IMR-90 (cell line): ENCODE results near the gene PLBD1. TPM values are rescaled to one million over a fixed set of nuclear protein-coding genes. Genes with fewer than 3 reads are reported as not detected.

Experiments
- ATAC-seq: fragments of 200-7000 bp; cut with Tn5 transposase; 2 replicates; pipeline ENCODE4 v1.9.1; 2020; ENCODE audit warnings: low read depth, mild to moderate bottlenecking, moderate library complexity
- BruUV-seq: library from RNA; stranded (reverse); fragments of 400-500 nt; replicated peaks from 2 replicates; lab custom pipeline; 2021; lab: Mats Ljungman, UMichigan
- CTCF ChIA-PET: fragments of 300-600 bp; formaldehyde crosslinking; extraction: SDS; loops from one replicate; lab custom pipeline; 2021; ENCODE audit warnings: antibody characterized with exemption; lab: Yijun Ruan, JAX
- POLR2A ChIA-PET: fragments of 300-600 bp; sonication (Branson Sonifier 250); formaldehyde crosslinking; loops from one replicate; lab custom pipeline; 2022; ENCODE audit warnings: antibody characterized with exemption; ENCODE audit not compliant: unreplicated experiment; lab: Charles Lee
- DNase-seq: peaks from one replicate; pipeline ENCODE4 v3.0.0; 2013
- H2AFZ ChIP-seq: replicated peaks from 2 replicates; pipeline ENCODE3; 2013; ENCODE audit warnings: low read length, mild to moderate bottlenecking; ENCODE audit not compliant: poor library complexity
- H2AK5ac ChIP-seq: 2 replicates; pipeline ENCODE4 v1.6.1; 2013; ENCODE audit warnings: low read depth, low read length, inconsistent platforms
- H2AK9ac ChIP-seq: replicated peaks from 2 replicates; pipeline ENCODE3; 2013; ENCODE audit warnings: mild to moderate bottlenecking, low read depth, low read length, moderate library complexity; ENCODE audit not compliant: poor library complexity
- H2BK120ac ChIP-seq: 2 replicates; pipeline ENCODE4 v1.6.1; 2013; ENCODE audit warnings: low read depth, low read length, inconsistent platforms
- H2BK15ac ChIP-seq: 3 replicates; pipeline ENCODE4 v1.6.1; 2013; ENCODE audit warnings: low read depth, low read length, inconsistent platforms
- H2BK20ac ChIP-seq: 2 replicates; pipeline ENCODE4 v1.6.1; 2013; ENCODE audit warnings: low read depth, mild to moderate bottlenecking, inconsistent platforms, low read length, moderate library complexity
- H2BK5ac ChIP-seq: 2 replicates; pipeline ENCODE4 v1.6.1; 2013; ENCODE audit warnings: mild to moderate bottlenecking, low read depth, low read length, inconsistent platforms; ENCODE audit not compliant: poor library complexity, severe bottlenecking
- H3K14ac ChIP-seq: replicated peaks from 2 replicates; pipeline ENCODE4 v1.6.1; 2013; ENCODE audit warnings: low read depth, low read length, inconsistent platforms
- H3K18ac ChIP-seq: 2 replicates; pipeline ENCODE4 v1.6.1; 2013; ENCODE audit warnings: low read depth, low read length, control low read depth
- H3K23ac ChIP-seq: 2 replicates; pipeline ENCODE4 v1.6.1; 2013; ENCODE audit warnings: low read depth, low read length, inconsistent platforms
- H3K27ac ChIP-seq: 2 replicates; pipeline ENCODE4 v1.5.1; 2013; ENCODE audit warnings: mild to moderate bottlenecking, control low read depth, low read length; ENCODE audit not compliant: insufficient read depth
- H3K27me3 ChIP-seq: 2 replicates; pipeline ENCODE4 v1.6.1; 2013; ENCODE audit warnings: low read length; ENCODE audit not compliant: control insufficient read depth, insufficient read depth
- H3K36me3 ChIP-seq: 2 replicates; pipeline ENCODE4 v1.6.1; 2013; ENCODE audit warnings: low read length, mixed read lengths; ENCODE audit not compliant: control insufficient read depth, insufficient read depth
- H3K4ac ChIP-seq: 2 replicates; pipeline ENCODE4 v1.6.1; 2013; ENCODE audit warnings: low read depth, low read length, inconsistent platforms
- H3K4me1 ChIP-seq: 2 replicates; pipeline ENCODE4 v1.6.1; 2013; ENCODE audit warnings: low read length, mixed read lengths; ENCODE audit not compliant: control insufficient read depth, insufficient read depth
- H3K4me2 ChIP-seq: 2 replicates; pipeline ENCODE4 v1.6.1; 2013; ENCODE audit warnings: low read depth, mild to moderate bottlenecking, control low read depth, low read length, moderate library complexity
- H3K4me3 ChIP-seq: 2 replicates; pipeline ENCODE4 v1.5.1; 2013; ENCODE audit warnings: low read depth, mild to moderate bottlenecking, control low read depth, low read length, moderate library complexity; ENCODE audit not compliant: insufficient read depth
- H3K56ac ChIP-seq: 2 replicates; pipeline ENCODE4 v1.6.1; 2013; ENCODE audit warnings: low read length, inconsistent platforms; ENCODE audit not compliant: insufficient read depth; ENCODE audit errors: extremely low read depth
- H3K79me1 ChIP-seq, 2 experiments: 2 replicates each; pipeline ENCODE4 v1.6.1; 2013; ENCODE audit warnings: low read length in 2 of 2, inconsistent platforms in 1 of 2, low read depth in 1 of 2
- H3K9ac ChIP-seq: 2 replicates; pipeline ENCODE4 v1.6.1; 2013; ENCODE audit warnings: low read depth, low read length, control low read depth
- H3K9me1 ChIP-seq: 2 replicates; pipeline ENCODE4 v1.6.1; 2013; ENCODE audit warnings: low read length, inconsistent platforms; ENCODE audit not compliant: insufficient read depth
- H3K9me3 ChIP-seq: 2 replicates; pipeline ENCODE4 v1.6.1; 2013; ENCODE audit warnings: low read length; ENCODE audit not compliant: control insufficient read depth, insufficient read depth
- H4K20me1 ChIP-seq: 2 replicates; pipeline ENCODE4 v1.6.1; 2013; ENCODE audit warnings: low read length, inconsistent platforms; ENCODE audit not compliant: insufficient read depth
- H4K5ac ChIP-seq: 2 replicates; pipeline ENCODE4 v1.6.1; 2013; ENCODE audit warnings: mild to moderate bottlenecking, low read depth, low read length, control low read depth
- H4K8ac ChIP-seq, 2 experiments: 2 replicates each; pipeline ENCODE4 v1.6.1; 2013; ENCODE audit warnings: low read depth in 2 of 2, low read length in 2 of 2, control low read depth in 1 of 2, inconsistent platforms in 1 of 2
- H4K91ac ChIP-seq: 2 replicates; pipeline ENCODE4 v1.6.1; 2013; ENCODE audit warnings: low read depth, low read length, inconsistent platforms; ENCODE audit not compliant: insufficient read depth
- CEBPB ChIP-seq: IDR thresholded peaks from 2 replicates; pipeline ENCODE4 v1.6.1; 2012; ENCODE audit warnings: low read depth, low read length, improper control_type of control experiment
- MAFK ChIP-seq: IDR thresholded peaks from 2 replicates; pipeline ENCODE4 v1.6.1; 2012; ENCODE audit warnings: low read depth, low read length, improper control_type of control experiment
- NFE2L2 ChIP-seq: fragments of 150-350 bp; IDR thresholded peaks from 2 replicates; pipeline ENCODE4 v1.6.1; 2016; ENCODE audit warnings: low read depth, mild to moderate bottlenecking, low read length
- WGBS, 2 experiments: methylation state at CpG; one replicate each; pipeline versions ENCODE4 v1.1.5 to v1.1.7; 2013; ENCODE audit warnings: missing lambda C conversion rate in 2 of 2; ENCODE audit not compliant: insufficient read length in 1 of 2; ENCODE audit errors: extremely low coverage in 2 of 2; 5-methylcytosine and 5-hydroxymethylcytosine counted together
- dilution Hi-C: fragments of 300-500 bp; cut with HindIII; formaldehyde crosslinking; loops from one replicate; pipeline ENCODE4 v1.14.3; 2018; ENCODE audit warnings: low sequenced_read_pairs; ENCODE audit not compliant: unreplicated experiment
- in situ Hi-C: fragments of 300-500 bp; cut with MboI; formaldehyde crosslinking; loops from 3 replicates; pipeline ENCODE4 v1.14.3; 2019; ENCODE audit warnings: low sequenced_read_pairs, inconsistent platforms, mixed read lengths
- intact Hi-C: fragments of 100-400 bp; cut with micrococcal nuclease; formaldehyde crosslinking; loops from 2 replicates; pipeline ENCODE4 v1.10.0; 2022
- polyA plus RNA-seq, 3 experiments: library from polyadenylated mRNA; depleted of rRNA; stranded (reverse); fragments of >200 nt; gene quantifications; 2 replicates each; pipeline ENCODE4 v1.2.3, GENCODE V29; 2012; ENCODE audit warnings: low replicate concordance in 1 of 3
- total RNA-seq: library from RNA; depleted of rRNA; stranded (reverse); fragments of >200 nt; gene quantifications from 2 replicates; pipeline ENCODE4 v1.2.3, GENCODE V29; 2012

Gene PLBD1
- total and polyA plus RNA-seq, 2 of the 4 experiments (the other 2 are of a cell fraction) = under 0.01 TPM; not detected in 1

DNA sequence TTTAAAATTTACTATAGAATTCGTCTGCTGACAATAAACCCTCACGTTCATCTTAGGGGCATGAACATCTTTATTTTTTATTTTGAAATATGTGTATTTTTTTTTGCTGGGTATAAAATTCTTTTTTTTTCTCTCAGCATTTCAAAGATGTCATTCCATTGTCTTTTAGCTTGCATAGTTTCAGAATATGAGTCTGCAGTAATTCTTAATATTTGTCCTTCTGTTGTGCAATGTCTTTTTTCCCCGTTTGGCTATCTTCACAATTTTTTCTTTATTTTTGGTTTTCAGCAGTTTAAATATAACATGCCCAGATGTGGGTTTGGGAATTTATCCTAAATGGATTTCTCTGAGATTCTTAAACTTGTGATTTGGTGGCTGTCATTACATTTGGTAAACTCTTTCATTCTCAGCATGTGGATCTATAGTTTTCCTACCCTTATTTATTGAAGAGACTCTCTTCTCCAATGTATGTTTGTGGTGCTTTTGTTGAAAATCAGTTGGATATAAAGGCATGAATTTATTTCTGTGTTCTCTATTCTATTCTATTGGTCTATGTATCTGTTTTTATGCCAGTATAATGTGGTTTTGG lies 37.8 kb upstream of the PLBD1 start:
- H2BK120ac ChIP-seq = no peak overlapping the region
- H4K8ac ChIP-seq = no peak overlapping the region
- no peak overlapping the region for H2AK9ac ChIP-seq
- H3K79me1 ChIP-seq = no peaks in the 10 kb centered on the region
- no peak for ATAC-seq
- H3K4me1 ChIP-seq = no peaks in the 10 kb centered on the region
- no peak overlapping the region for H2BK20ac ChIP-seq
- H3K4me2 ChIP-seq = no peak overlapping the region
- no peak overlapping the region for H3K4me3 ChIP-seq
- H3K14ac ChIP-seq = no peak overlapping the region
- H3K4ac ChIP-seq = no peak overlapping the region
- no TSS peak for BruUV-seq
- H2BK5ac ChIP-seq = no peak overlapping the region
- no peak overlapping the region for H2AFZ ChIP-seq
- H2AK5ac ChIP-seq = no peak overlapping the region
- no peak overlapping the region for H3K23ac ChIP-seq
- H3K18ac ChIP-seq = no peak overlapping the region
- WGBS, 2 experiments = no CpG with 5 or more reads among the region's 3 CpGs
- CTCF ChIA-PET = interaction anchor here (1.0 kb wide), 1 partner anchor 13 kb away, joined by 3 read pairs; no protein-coding TSS in a partner anchor
- POLR2A ChIA-PET = no interaction called here
- H4K91ac ChIP-seq = no peak overlapping the region
- H3K9me1 ChIP-seq = no peaks in the 10 kb centered on the region
- H3K9ac ChIP-seq = no peak overlapping the region
- H4K5ac ChIP-seq = no peak overlapping the region
- H3K27me3 ChIP-seq = no peaks in the 10 kb centered on the region
- no peaks in the 10 kb centered on the region for H3K9me3 ChIP-seq
- no peak for DNase-seq
- H3K27ac ChIP-seq = no peak overlapping the region
- in situ Hi-C loops (no loop called here), intact Hi-C loops (no loop called here), dilution Hi-C loops (no loop called here)
- no peaks in the 10 kb centered on the region for H4K20me1 ChIP-seq
- H2BK15ac ChIP-seq = no peak overlapping the region
- no peaks in the 10 kb centered on the region for H3K36me3 ChIP-seq
- no peak for TF ChIP-seq MAFK
- TF ChIP-seq CEBPB = peak; percentile 45; the same call in 1 of the 2 replicates
- no peak for TF ChIP-seq NFE2L2
- H3K56ac ChIP-seq = no peak overlapping the region
